G401 (cell line): ENCODE data around the gene OR51I2. TPM values are rescaled to one million over a fixed set of nuclear protein-coding genes. Genes with fewer than 3 reads are reported as not detected.

Source experiments
- DNase-seq: peaks from one replicate; pipeline ENCODE4 v3.0.0-alpha.2; 2015; ENCODE audit warnings: low spot score
- in situ Hi-C: cut with HindIII; loops from 2 replicates; pipeline ENCODE4 v1.10.0; 2016; ENCODE audit warnings: low sequenced_read_pairs, mixed read lengths
- total RNA-seq: library from RNA; depleted of rRNA; stranded (reverse); fragments of >200 nt; shearing (Covaris generic); gene quantifications from 2 replicates; pipeline ENCODE4 v1.2.3, GENCODE V29; 2014; rRNA removed

Gene OR51I2
- total RNA-seq, 1 experiment from 2014 or later, result not detected

GRCh38 chr11:5504403-5504921 lies 55.3 kb downstream of the OR51I2 start:
- no peak for DNase-seq
- in situ Hi-C loops, result no loop called here

GRCh38 chr11:5505363-5506048 lies 56.4 kb downstream of the OR51I2 start:
- in situ Hi-C loops, result no loop called here
- DNase-seq, result no peak

Other genes with a start within 250 kb of the OR51I2 start
- gene OR51V1, start 248.6 kb upstream of the OR51I2 start, total RNA-seq, result not detected in 2 replicates
- gene HBB, start 222.3 kb upstream of the OR51I2 start, total RNA-seq, result not detected in 2 replicates
- not detected in 2 replicates for gene HBD, start 214.8 kb upstream of the OR51I2 start, total RNA-seq
- gene HBG1, start 199.5 kb upstream of the OR51I2 start, total RNA-seq, result not detected in 2 replicates
- gene HBG2, start 194.5 kb upstream of the OR51I2 start, total RNA-seq, result not detected in 2 replicates
- gene HBE1, start 179.4 kb upstream of the OR51I2 start, total RNA-seq, result not detected in 2 replicates
- not detected in 2 replicates for gene OR51B4, start 147.4 kb upstream of the OR51I2 start, total RNA-seq
- not detected in 2 replicates for gene OR51B2, start 125.0 kb upstream of the OR51I2 start, total RNA-seq
- gene OR51B5, start 105.8 kb upstream of the OR51I2 start, total RNA-seq, result not detected in 2 replicates
- not detected in 2 replicates for gene OR51B6, start 97.8 kb upstream of the OR51I2 start, total RNA-seq
- not detected in 2 replicates for gene OR51M1, start 65.5 kb upstream of the OR51I2 start, total RNA-seq
- not detected in 2 replicates for gene OR51Q1, start 27.2 kb upstream of the OR51I2 start, total RNA-seq
- not detected in 2 replicates for gene OR51I1, start 7.8 kb upstream of the OR51I2 start, total RNA-seq
- not detected in 2 replicates for gene OR52D1, start 39.4 kb downstream of the OR51I2 start, total RNA-seq
- not detected in 2 replicates for gene UBQLN3, start 60.6 kb downstream of the OR51I2 start, total RNA-seq
- not detected in 2 replicates for gene UBQLNL, start 67.4 kb downstream of the OR51I2 start, total RNA-seq
- gene OR52H1, start 99.2 kb downstream of the OR51I2 start, total RNA-seq, result not detected in 2 replicates
- not detected in 2 replicates for gene OR52B6, start 131.6 kb downstream of the OR51I2 start, total RNA-seq
- gene TRIM6, start 147.3 kb downstream of the OR51I2 start, total RNA-seq, result not detected in 2 replicates
- not detected in 2 replicates for gene TRIM34, start 175.7 kb downstream of the OR51I2 start, total RNA-seq
- gene TRIM5, start 235.8 kb downstream of the OR51I2 start, total RNA-seq, result 11.1 and 14.3 TPM in 2 replicates
- 1.3 and 1.7 TPM in 2 replicates for gene TRIM22, start 240.5 kb downstream of the OR51I2 start, total RNA-seq